PC-9 (cell line): ENCODE data around the gene GALNT9.

Experiments
- CTCF ChIP-seq: fragments of 200-600 bp; sonication (generic); conservative IDR thresholded peaks from 2 replicates; pipeline ENCODE4 v1.6.1; 2017; ENCODE audit warnings: mixed run types, antibody characterized with exemption, mild to moderate bottlenecking, moderate library complexity
- EZH2 ChIP-seq: fragments of 200-600 bp; sonication (generic); IDR thresholded peaks from 2 replicates; pipeline ENCODE4 v1.8.0; 2017; ENCODE audit warnings: antibody characterized with exemption, low read depth

DNA sequence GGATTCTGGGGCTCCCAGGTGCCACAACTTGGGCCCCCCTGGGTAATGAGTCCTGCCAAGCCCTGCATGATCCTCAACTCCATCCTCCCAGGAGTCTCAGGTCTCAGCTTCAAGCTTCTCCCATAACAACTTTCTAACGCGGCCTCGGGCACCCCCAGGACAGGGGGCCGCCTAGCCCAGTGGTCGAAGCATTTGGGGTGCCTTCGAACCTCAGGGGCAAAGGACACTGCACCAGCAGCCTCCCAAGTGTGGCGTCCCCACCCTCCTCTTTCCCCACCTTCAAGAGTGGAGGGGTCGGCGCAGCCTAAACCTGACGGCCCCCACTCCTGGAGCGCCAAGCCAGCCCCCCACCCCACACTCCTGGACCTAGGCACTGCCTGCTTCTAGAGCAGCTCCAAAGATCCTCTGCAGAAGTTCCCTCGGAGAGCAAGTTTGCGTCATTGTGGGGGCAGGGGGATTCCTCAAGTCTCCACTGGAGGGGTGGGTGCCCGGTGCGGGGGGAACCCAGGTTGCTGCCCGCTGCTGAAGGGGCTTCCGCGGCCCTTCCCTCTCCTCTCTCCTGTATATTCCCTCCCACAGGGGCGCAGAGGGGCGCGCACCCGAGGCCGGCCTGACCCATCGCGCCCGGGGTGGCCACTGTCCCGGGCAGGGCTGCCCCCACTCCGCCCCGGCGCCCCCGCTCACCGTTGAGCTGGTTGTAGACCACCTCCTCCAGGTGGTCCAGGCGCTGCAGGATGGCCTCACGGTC, 933 bp downstream of the GALNT9 start:
- TF ChIP-seq CTCF (no peak), EZH2 (no peak)
